HG02571 (cell line): ENCODE results near the gene MRAS.
"Not testable (repeated sequence)": the region's sequence is repeated elsewhere in the genome, so short reads cannot be mapped to it uniquely, and the experiment has no call there.

ENCODE experiments used
- ATAC-seq: cut with Tn5 transposase; IDR thresholded peaks from one replicate; pipeline ENCODE4 v1.9.1; 2021; ENCODE audit warnings: mild to moderate bottlenecking, moderate library complexity; ENCODE audit not compliant: unreplicated experiment

The MRAS gene

DNA sequence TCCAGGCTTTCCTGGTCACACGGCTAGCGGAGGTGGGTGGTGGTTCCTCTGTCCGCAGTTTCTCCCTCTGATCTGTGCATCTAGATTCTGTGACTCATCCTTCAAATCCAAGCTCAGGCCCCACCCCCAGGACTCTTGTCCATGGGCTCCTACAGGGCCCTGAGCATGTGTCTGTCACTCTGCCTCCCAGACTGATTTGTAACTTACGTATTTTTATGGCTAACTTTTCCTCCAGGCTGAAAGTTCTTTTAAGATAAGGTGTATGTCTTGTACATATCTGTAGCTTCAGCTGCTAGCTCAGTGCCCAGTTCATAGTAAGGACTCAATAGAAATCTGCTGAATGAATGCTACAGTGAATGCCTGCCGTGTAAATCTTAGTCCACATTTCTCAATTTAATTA, 94.1 kb downstream of the MRAS start:
- ATAC-seq: no peak

DNA sequence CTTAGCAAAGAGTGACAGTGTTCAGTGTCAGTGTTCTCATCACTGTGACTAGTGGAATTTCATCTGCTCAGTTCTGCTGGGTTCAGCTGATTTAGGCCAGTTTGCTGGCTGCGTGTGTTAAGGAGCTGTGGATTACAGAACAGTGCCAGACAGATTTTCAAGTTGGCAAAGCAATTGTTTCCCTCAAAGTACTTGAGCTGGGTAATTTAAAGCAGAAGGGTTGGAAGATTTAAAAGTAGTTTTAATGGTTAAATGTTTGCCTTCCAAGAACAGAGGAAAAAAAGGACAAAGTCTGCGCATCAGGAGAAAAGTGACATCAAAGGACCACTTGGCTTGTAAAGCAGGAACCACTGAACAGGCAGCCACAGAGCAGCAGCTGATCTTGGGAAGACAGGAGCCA, 94.7 kb downstream of the MRAS start:
- no peak for ATAC-seq

DNA sequence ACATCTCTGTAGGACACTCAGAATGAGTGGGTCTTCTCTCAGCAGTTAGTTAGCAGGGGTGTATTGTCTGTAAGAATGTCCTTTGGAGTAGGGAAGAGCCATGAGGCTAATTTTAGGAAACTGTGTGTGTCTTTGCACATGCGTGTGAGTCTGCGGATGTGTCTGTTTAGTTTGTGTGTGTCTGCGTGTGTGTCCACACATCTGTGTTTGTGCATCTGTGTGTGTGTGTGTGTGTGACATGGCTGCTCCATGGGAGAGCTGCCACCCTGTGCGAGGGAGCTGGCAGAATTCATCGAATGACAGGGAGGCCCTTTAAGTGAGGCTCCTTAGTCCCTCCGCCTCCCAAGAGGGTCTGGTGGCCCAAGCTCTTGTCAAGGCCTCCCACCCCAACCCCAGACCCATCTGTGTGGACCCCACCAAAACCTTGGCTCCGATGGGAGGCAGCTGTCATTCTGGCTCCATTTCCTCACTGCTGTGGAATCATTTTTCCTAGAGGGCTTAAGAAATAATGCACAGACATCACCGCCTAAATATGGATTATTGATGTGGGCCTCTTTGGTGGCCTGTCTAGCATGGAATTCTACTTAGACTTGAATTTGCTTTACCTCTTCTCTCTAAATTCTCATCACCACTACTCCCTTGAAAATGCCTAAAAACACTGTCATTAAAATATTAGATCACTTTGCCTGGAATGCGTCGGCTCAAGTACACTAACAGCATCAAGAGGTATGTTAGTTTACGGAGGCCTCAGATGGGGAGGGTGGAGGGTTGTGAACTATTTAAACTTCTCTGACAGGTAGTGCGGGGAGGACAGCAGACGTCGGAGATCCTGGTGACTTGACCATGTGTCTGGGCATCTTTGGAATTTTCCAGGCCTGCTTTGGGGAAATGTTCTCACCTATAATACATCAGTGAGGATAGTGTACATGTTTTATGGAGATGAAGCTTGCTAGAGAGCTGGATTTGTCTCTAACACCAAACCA, 95.4 kb downstream of the MRAS start:
- ATAC-seq: no peak

DNA sequence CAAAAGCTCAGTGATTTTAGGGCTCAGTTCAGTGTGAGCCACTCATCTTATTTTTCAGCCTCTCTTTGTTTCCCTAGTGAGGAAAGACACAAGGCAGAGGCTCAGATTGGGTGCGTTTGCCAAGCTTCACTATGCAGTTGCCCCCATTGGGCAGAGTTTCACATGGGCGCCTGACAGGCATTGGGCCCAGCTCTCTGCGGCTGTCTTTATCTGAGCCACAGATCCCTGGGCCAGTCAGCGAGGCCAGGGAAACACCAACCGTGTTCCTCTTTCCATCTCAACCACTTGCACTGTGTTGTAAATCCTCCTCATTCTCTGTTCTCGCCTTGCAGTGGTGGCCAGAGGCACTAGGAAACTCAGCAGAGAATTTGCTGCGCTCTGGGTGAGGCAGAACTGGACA, 96.9 kb downstream of the MRAS start:
- ATAC-seq: no peak

DNA sequence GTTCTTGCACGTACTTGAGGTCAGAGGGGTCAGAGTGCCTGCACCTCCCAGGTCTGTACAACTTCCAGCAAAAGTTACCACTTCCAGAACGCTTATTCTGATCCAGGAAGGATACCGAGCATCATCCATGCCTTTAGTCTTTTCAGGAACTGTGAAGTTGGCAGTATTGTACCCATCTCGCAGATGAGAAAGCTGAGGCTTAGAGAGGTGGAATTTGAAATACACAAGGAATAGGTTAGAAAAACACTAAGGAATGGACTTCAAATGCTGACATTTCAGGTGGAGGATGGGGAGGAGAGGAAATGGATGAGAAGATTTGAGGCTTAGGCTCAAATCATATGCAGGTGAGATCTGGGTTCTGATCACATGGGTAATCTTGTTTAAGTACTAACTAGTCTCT, 97.3 kb downstream of the MRAS start:
- ATAC-seq: no peak

DNA sequence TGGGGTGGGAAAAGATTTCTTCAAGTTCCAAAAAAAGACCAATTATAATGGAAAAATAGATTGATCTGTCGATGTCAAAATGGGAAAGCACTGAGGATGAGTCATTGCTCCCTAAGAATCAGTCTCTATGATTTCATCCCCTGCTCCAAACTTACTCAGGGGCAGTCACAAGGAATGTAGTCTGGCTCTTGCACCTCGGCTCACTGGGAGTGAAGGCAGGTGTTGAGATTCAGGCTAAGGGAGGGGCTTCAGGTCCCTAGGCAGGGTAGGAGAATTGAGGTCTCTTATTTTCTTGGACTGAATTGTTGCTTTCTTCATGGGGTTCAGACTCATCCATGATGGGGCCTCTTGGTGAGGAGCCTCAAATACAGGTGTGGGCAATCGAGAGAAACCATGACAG, 100.3 kb downstream of the MRAS start:
- ATAC-seq: no peak

DNA sequence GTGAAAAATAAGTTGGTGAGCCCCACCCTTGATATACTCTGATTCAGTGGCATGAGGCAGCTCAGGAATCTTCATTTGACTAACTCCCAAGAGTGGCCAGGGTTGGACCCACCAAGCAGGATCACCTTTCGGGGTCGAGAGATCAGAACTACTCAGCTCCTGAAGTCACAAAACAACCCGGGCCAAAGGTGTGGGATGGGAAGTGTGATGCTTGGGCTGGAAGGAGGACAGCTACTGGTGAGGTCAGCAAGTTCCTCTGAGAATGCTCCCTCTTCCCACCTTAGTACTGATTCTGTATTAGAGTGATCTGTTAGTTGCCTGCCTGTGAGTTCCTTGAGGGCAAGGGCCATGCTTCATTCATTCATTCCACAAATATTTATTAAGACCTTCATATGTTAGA, 101.1 kb downstream of the MRAS start:
- no peak for ATAC-seq

DNA sequence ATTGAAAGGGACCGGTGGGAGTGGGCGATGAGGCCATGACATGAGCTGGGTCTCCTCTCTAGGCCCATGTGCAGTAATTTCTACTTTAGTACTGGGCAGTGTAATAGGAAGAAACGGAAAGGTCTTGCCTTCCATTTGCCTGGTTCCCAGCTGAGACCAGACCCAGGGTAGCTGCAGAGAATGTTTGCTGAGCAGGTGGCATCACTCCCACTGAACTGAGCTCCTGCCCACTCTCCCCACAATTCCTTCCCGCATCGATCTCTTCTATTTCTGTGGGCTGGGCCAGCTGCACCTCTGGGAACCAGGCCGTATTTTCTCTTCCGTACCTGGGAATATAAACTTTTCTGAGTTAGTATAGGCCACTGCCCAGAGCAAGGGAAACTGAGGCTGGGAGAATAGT, 101.8 kb downstream of the MRAS start:
- ATAC-seq: no peak

DNA sequence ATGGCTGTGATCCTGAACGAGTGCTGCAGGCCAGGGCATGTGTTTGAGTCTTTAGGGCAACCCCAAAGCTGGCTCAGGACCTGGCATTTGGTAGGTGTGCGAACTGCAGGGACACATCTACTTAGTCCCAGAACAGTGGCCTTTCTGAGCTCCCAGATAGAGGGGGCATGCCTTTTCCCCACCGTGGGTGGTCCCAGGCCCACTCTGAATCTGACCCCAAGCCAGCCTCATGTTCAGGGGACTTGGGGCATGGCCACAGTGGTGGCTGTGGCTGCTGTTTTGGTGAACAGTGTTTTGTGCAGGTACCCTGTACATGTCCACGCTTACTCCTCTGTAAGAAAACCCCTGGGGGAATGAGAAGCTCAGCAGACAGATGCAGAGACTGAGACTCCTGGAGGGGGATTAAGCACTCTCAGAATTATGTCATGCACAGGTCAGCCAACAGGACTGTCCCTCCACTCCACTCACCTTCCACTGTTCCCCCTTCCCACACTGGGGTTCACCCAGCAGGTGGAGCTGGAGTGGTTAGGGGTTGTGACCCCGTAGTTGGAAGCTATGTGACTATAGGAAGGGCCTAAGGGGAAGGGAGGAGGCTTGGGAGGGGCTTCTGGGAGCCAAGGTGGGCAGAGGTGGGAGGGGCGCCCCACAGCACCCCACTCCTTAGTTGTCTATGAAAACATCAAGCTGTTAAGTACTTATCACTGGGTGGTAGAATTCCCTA, 102.5 kb downstream of the MRAS start:
- ATAC-seq: no peak

DNA sequence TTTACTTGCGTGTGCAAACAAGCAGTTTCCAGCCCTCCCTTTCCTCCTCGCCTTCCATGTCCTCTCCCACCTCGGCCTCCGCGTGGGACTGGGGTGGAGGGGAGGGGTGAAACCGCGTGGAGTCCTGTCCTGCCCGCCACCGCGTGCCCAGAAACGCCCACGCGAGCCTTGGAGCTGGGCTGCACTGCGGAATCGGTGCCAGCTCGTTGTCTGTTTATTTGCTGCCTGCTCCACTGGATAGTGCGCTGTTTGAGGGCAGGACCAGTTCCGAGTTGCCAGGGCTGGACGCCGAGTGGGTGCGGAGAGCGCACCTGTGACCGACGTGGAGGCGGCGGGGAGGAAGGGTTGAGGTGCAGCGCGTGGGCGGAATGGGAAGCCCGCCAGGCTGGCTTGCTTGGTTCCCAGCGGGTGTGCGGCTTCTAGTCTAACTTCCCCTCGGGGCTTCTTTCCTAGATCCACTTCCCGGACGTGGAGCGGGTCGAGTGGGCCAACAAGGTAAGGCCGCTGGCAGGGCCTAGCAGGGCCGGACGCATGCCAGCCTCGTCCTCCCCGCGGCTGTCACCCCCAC, 103.3 kb downstream of the MRAS start:
- ATAC-seq: no peak

DNA sequence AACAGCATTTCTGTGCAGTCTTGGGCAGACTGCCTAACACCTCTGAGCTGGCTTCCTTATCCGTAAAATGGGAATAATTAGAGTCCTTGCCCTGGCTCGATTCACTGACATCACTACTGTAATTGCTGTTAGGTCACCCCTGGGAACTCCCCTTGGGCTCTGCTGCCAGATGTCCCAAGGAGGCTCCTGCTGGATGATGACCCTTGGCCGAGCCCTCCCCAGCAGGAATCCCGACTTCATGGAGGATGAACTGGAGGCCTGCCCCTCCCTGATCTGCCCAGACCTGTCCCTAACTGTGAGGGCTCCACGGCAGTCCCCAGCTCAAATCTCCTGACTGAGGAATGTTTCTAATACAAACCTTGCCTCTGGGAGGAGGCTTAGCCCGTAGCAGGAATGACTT, 104.1 kb downstream of the MRAS start:
- no peak for ATAC-seq

DNA sequence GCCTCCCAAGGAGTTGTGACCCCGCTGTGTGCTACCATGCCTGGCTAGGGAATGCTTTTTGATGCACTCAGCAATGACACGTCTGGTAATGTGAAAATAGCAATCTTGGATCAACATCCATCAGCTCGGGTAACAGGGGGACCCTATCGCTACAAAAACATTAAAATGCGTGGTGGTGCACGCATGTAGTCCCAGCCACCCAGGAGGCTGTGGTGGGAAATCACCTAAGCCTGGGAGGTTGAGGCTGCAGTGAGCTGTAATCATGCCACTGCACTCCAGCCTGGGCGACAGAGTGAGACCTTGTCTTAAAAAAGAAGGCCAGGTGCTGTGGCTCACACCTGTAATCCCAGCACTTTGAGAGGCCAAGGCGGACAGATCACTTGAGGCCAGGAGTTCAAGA, 105.6 kb downstream of the MRAS start:
- ATAC-seq: not testable (repeated sequence)
